SU-DHL-6 (cell line): Measurements from ENCODE around the gene SEH1L.

Source experiments
- H2AFZ ChIP-seq: fragments of 200-600 bp; sonication (generic); 2 replicates; pipeline ENCODE4 v1.6.1; 2014; ENCODE audit warnings: low read depth, mild to moderate bottlenecking, moderate library complexity, mixed read lengths, antibody characterized with exemption, low read length; ENCODE audit not compliant: severe bottlenecking
- H3F3A ChIP-seq: fragments of 200-600 bp; shearing (Covaris generic); 2 replicates; pipeline ENCODE4 v1.6.0; 2016; ENCODE audit warnings: antibody characterized with exemption, mild to moderate bottlenecking; ENCODE audit not compliant: insufficient read depth
- H3K27ac ChIP-seq: fragments of 200-600 bp; sonication (generic); 2 replicates; pipeline ENCODE4 v1.5.1; 2016; ENCODE audit warnings: low read depth, mild to moderate bottlenecking, low read length, moderate library complexity, mixed read lengths
- H3K27me3 ChIP-seq: fragments of 200-600 bp; sonication (generic), shearing (Covaris generic); 2 replicates; pipeline ENCODE4 v1.6.0; 2014; ENCODE audit warnings: mild to moderate bottlenecking, low read length
- H3K36me3 ChIP-seq: fragments of 200-600 bp; sonication (generic); 2 replicates; pipeline ENCODE4 v1.6.1; 2014; ENCODE audit warnings: mild to moderate bottlenecking, low read length, mixed read lengths
- H3K4me2 ChIP-seq: fragments of 300-600, 200-600 bp; shearing (Covaris generic), sonication (generic); 2 replicates; pipeline ENCODE4 v1.6.0; 2014; ENCODE audit warnings: low read length, low read depth, mild to moderate bottlenecking; ENCODE audit not compliant: poor library complexity, severe bottlenecking
- H3K4me3 ChIP-seq: fragments of 200-600 bp; sonication (generic); 2 replicates; pipeline ENCODE4 v1.5.1; 2014; ENCODE audit warnings: antibody characterized with exemption, low read length, mild to moderate bottlenecking, mixed read lengths; ENCODE audit not compliant: insufficient read depth, poor library complexity, severe bottlenecking
- H3K79me2 ChIP-seq: fragments of 200-600 bp; sonication (generic); 2 replicates; pipeline ENCODE4 v1.6.1; 2014; ENCODE audit warnings: mild to moderate bottlenecking, low read length, moderate library complexity; ENCODE audit not compliant: insufficient read depth
- H3K9ac ChIP-seq: fragments of 200-600 bp; sonication (generic); 2 replicates; pipeline ENCODE4 v1.7.0; 2014; ENCODE audit warnings: mild to moderate bottlenecking, low read length
- H3K9me2 ChIP-seq: fragments of 200-600 bp; sonication (generic); replicated peaks from 2 replicates; pipeline ENCODE4 v1.6.1; 2014; ENCODE audit warnings: low read length; ENCODE audit not compliant: insufficient read depth
- H3K9me3 ChIP-seq: fragments of 200-600 bp; sonication (generic); 2 replicates; pipeline ENCODE4 v1.6.1; 2014; ENCODE audit warnings: low read length, mixed read lengths; ENCODE audit not compliant: insufficient read depth
- H4K20me1 ChIP-seq: fragments of 200-600 bp; sonication (generic); 2 replicates; pipeline ENCODE4 v1.6.1; 2014; ENCODE audit warnings: low read depth, mild to moderate bottlenecking, antibody characterized with exemption, low read length, moderate library complexity, mixed read lengths
- EZH2phosphoT487 ChIP-seq: fragments of 200-600 bp; sonication (generic), shearing (Covaris generic); conservative IDR thresholded peaks from 2 replicates; pipeline ENCODE4 v1.6.1; 2018; ENCODE audit warnings: mild to moderate bottlenecking, antibody characterized with exemption, low read length, moderate library complexity, mixed read lengths
- TF ChIP-seq, protein P1 (sequence below): fragments of 200-600 bp; sonication (generic); IDR thresholded peaks from one replicate; pipeline ENCODE4 v1.5.1; 2017; ENCODE audit warnings: antibody characterized with exemption, mild to moderate bottlenecking, low read length, moderate library complexity; ENCODE audit not compliant: insufficient read depth, poor library complexity, severe bottlenecking

The SEH1L gene

DNA sequence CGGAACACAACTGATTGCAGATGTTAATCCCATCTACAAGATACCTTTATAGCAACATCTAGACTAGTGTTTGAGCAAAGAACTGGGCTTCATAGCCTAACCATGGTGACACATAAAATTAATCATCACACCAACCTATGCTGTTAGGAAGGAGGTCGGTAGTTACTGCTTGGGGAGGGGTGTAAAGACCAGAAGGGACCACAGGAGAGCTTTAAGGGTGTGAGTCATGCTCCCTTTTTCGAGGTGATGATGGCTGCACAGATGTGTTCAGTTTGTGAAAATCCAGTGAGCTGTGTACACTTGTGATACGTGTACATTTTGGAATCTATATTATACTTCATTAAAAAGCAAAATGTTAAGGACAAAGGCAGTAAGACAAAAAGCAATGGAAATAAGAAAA lies 4.6 kb upstream of the SEH1L start:
- Histone ChIP-seq H2AFZ (no peak overlapping the region), H3K36me3 (no peaks in the 10 kb centered on the region), H3K9me2 (no peaks in the 10 kb centered on the region), H4K20me1 (no peaks in the 10 kb centered on the region), H3F3A (peaks cover 3% of the 10 kb centered on the region; the same call in 1 of the 2 replicates), H3K79me2 (peaks cover 8% of the 10 kb centered on the region; the same call in 1 of the 2 replicates), H3K27me3 (no peaks in the 10 kb centered on the region), H3K4me2 (no peak overlapping the region), H3K27ac (no peak overlapping the region), H3K9ac (no peak overlapping the region), H3K9me3 (no peaks in the 10 kb centered on the region), H3K4me3 (no peak overlapping the region)
- TF ChIP-seq, protein P1, sequence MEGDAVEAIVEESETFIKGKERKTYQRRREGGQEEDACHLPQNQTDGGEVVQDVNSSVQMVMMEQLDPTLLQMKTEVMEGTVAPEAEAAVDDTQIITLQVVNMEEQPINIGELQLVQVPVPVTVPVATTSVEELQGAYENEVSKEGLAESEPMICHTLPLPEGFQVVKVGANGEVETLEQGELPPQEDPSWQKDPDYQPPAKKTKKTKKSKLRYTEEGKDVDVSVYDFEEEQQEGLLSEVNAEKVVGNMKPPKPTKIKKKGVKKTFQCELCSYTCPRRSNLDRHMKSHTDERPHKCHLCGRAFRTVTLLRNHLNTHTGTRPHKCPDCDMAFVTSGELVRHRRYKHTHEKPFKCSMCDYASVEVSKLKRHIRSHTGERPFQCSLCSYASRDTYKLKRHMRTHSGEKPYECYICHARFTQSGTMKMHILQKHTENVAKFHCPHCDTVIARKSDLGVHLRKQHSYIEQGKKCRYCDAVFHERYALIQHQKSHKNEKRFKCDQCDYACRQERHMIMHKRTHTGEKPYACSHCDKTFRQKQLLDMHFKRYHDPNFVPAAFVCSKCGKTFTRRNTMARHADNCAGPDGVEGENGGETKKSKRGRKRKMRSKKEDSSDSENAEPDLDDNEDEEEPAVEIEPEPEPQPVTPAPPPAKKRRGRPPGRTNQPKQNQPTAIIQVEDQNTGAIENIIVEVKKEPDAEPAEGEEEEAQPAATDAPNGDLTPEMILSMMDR, result no peak
- no peak for TF ChIP-seq EZH2phosphoT487

DNA sequence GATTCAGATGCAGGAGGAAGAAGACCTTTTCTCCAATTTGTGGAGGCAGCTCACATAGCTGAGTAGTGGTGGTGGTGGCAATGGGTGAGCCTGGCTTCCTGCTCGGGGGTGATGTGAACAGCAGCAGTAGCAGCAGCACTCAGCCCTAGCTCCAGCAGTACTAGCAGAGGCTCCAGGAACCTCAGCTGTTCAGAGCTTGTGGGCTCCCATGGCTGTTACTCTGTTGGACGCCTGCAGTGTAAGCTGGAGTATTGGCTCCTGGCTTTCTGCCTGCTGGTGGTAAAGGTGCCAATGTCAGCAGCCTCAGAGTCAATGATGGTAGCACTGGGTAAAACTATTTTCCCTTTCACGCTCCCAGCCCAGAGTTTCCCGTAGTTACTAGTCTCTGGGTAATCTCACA lies 3.1 kb upstream of the SEH1L start:
- Histone ChIP-seq H3K79me2 (peaks cover 21% of the 10 kb centered on the region), H3F3A (peaks cover 3% of the 10 kb centered on the region; the same call in 1 of the 2 replicates), H2AFZ (no peak overlapping the region), H4K20me1 (no peaks in the 10 kb centered on the region), H3K9ac (no peak overlapping the region), H3K4me2 (no peak overlapping the region), H3K9me2 (no peaks in the 10 kb centered on the region), H3K4me3 (no peak overlapping the region), H3K27ac (no peak overlapping the region), H3K27me3 (no peaks in the 10 kb centered on the region), H3K9me3 (no peaks in the 10 kb centered on the region), H3K36me3 (peaks cover 3% of the 10 kb centered on the region; the same call in 1 of the 2 replicates)
- TF ChIP-seq, protein P1, result no peak
- no peak for TF ChIP-seq EZH2phosphoT487

DNA sequence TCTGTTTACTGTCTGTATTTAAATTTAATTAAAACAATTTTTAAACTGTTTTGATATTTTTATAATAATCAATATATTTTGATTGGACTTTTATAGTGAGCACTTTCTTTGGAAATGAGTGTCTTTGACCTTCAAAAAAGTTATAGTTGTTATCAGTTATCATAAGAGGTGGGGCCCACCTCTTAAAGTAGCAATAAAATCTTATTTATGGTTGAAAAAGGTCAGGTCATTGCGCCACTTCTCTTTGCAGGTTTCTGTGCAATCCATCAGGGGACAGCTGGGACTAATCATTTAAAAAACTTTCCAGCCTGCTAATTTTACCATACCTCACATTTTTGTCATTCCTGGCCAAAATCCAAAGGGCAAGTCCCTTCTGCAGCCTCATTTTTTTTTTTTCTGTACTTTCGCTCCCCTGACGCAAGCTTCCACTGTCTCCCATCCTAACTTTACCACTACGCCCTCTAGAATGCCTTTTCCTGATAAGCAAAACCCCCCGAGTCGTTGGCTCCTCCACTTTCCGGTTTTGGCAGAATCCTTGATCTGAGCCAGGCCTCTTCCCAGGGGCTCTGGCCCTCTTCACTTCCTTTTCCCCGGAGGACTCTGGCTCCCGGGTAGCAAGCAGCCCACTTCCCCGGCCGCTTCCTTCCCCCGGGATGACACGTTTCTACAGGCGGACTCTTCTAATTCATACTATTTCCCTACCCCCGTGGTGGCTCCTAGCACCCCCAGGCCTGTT lies 1.1 kb upstream of the SEH1L start:
- no peaks in the 10 kb centered on the region for H3K9me3 ChIP-seq
- peak overlapping the region; percentile 88 for H2AFZ ChIP-seq
- peaks cover 41% of the 10 kb centered on the region for H3K79me2 ChIP-seq
- TF ChIP-seq, protein P1, result no peak
- no peak for TF ChIP-seq EZH2phosphoT487
- H3K4me3 ChIP-seq, result peak overlapping the region; percentile 100
- H3K27ac ChIP-seq, result peak overlapping the region; percentile 69
- peak overlapping the region; percentile 81 for H3K9ac ChIP-seq
- H3K9me2 ChIP-seq, result no peaks in the 10 kb centered on the region
- H3F3A ChIP-seq, result peaks cover 3% of the 10 kb centered on the region; the same call in 1 of the 2 replicates
- peaks cover 3% of the 10 kb centered on the region; the same call in 1 of the 2 replicates for H3K36me3 ChIP-seq
- peak overlapping the region; percentile 87 for H3K4me2 ChIP-seq
- no peaks in the 10 kb centered on the region for H3K27me3 ChIP-seq
- no peaks in the 10 kb centered on the region for H4K20me1 ChIP-seq
